Measurements from ENCODE around the gene GMCL1.

Gene GMCL1

DNA sequence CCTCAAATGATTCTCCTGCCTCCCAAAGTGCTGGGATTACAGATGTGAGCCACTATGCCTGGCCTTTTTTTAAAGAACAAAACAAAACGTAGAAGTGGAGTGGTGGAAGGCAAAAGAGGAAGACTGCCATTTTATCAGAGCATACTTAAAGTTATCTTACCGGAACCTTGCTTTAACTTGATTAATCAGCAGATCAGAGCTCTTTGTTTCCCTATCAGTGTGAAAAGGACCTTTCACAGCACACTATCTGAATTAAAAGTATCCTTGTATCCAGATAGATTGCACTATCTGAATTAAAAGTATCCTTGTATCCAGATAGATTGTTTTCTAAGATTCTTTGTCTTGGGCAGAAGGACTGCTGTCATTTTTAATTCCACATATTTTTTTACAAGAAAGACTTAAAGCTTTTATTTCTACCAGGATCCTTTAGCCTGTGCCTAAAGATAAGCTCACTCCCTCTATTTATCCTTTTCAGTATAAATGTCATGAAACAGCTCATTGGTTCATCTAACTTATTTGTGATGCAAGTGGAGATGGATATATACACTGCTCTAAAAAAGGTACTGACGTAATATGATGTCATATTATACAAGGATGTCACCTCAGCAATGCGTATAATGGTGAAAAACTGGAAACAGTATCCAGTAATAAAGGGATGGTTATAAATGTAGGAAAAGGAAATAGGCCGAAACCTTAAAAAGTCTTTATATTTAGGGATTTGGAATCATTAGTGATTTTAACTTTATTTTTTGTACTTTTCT, 17.8 kb downstream of the GMCL1 start:
- no peaks in the 10 kb centered on the region for H3K79me2 ChIP-seq (ENCODE audit: control insufficient read depth, low read length)
- no peaks in the 10 kb centered on the region for H3K27me3 ChIP-seq (ENCODE audit: control insufficient read depth, low read length)
- no peaks in the 10 kb centered on the region for H3K9me2 ChIP-seq (replicated peaks; ENCODE audit: control insufficient read depth, low read length)
- H3K4me3 ChIP-seq (ENCODE audit: low read length) = no peak overlapping the region
- H3K4me2 ChIP-seq (ENCODE audit: low read length) = no peak overlapping the region
- H3K4me1 ChIP-seq (ENCODE audit: control insufficient read depth, low read length) = no peaks in the 10 kb centered on the region
- no peak for TF ChIP-seq EZH2phosphoT487 (IDR thresholded peaks at IDR 0.05; ENCODE audit: borderline replicate concordance, low read length)
- TF ChIP-seq, protein P1, sequence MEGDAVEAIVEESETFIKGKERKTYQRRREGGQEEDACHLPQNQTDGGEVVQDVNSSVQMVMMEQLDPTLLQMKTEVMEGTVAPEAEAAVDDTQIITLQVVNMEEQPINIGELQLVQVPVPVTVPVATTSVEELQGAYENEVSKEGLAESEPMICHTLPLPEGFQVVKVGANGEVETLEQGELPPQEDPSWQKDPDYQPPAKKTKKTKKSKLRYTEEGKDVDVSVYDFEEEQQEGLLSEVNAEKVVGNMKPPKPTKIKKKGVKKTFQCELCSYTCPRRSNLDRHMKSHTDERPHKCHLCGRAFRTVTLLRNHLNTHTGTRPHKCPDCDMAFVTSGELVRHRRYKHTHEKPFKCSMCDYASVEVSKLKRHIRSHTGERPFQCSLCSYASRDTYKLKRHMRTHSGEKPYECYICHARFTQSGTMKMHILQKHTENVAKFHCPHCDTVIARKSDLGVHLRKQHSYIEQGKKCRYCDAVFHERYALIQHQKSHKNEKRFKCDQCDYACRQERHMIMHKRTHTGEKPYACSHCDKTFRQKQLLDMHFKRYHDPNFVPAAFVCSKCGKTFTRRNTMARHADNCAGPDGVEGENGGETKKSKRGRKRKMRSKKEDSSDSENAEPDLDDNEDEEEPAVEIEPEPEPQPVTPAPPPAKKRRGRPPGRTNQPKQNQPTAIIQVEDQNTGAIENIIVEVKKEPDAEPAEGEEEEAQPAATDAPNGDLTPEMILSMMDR (IDR thresholded peaks at IDR 0.05; ENCODE audit: low read depth, low read length, poor library complexity, severe bottlenecking) = no peak
- peaks cover 60% of the 10 kb centered on the region for H3K36me3 ChIP-seq (ENCODE audit: control insufficient read depth, low read length)
- H4K20me1 ChIP-seq (ENCODE audit: control insufficient read depth, insufficient read depth, low read depth, low read length) = no peaks in the 10 kb centered on the region
- H3K27ac ChIP-seq (ENCODE audit: low read depth, low read length) = no peak overlapping the region
- no peaks in the 10 kb centered on the region for H3F3A ChIP-seq (ENCODE audit: control insufficient read depth, insufficient read depth)
- no peaks in the 10 kb centered on the region for H3K9me3 ChIP-seq (ENCODE audit: control insufficient read depth, insufficient read depth, low read length)

DNA sequence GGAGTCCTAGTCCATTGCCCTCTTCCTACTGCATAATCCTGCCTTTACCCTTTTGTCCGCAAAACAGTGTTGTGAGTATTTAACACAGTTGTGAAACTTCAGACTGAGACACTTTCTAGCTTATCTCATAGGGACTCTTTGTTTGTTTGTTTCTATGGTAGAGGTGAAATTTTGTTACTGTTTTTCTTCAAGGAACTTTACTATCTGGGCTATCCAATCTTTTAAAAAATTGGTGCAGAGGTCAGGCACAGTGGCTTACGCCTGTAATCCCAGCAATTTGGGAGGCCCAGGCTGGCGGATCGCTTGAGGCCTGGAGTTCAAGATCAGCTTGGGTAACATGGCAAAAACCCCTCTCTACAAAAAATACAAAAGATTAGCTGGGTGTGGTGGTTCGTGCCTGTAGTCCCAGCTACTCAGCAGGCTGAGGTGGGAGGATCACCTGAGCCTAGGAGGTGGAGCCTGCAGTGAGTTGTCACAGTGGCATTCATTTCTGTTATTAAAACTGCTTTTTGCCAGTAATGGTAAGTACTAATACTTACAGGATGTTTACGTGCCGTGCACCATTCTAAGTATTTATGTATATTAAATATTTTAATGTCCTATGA, 18.8 kb downstream of the GMCL1 start:
- Histone ChIP-seq H3K27me3 (ENCODE audit: control insufficient read depth, low read length) (no peaks in the 10 kb centered on the region), H4K20me1 (ENCODE audit: control insufficient read depth, insufficient read depth, low read depth, low read length) (no peaks in the 10 kb centered on the region), H3K36me3 (ENCODE audit: control insufficient read depth, low read length) (peaks cover 62% of the 10 kb centered on the region), H3K4me3 (ENCODE audit: low read length) (no peak overlapping the region), H3K9me3 (ENCODE audit: control insufficient read depth, insufficient read depth, low read length) (no peaks in the 10 kb centered on the region), H3K9me2 (replicated peaks; ENCODE audit: control insufficient read depth, low read length) (no peaks in the 10 kb centered on the region), H3K79me2 (ENCODE audit: control insufficient read depth, low read length) (no peaks in the 10 kb centered on the region), H3K27ac (ENCODE audit: low read depth, low read length) (no peak overlapping the region), H3K4me2 (ENCODE audit: low read length) (no peak overlapping the region), H3K4me1 (ENCODE audit: control insufficient read depth, low read length) (no peaks in the 10 kb centered on the region), H3F3A (ENCODE audit: control insufficient read depth, insufficient read depth) (no peaks in the 10 kb centered on the region)
- TF ChIP-seq, protein P1 (IDR thresholded peaks at IDR 0.05; ENCODE audit: low read depth, low read length, poor library complexity, severe bottlenecking) = no peak
- no peak for TF ChIP-seq EZH2phosphoT487 (IDR thresholded peaks at IDR 0.05; ENCODE audit: borderline replicate concordance, low read length)

DNA sequence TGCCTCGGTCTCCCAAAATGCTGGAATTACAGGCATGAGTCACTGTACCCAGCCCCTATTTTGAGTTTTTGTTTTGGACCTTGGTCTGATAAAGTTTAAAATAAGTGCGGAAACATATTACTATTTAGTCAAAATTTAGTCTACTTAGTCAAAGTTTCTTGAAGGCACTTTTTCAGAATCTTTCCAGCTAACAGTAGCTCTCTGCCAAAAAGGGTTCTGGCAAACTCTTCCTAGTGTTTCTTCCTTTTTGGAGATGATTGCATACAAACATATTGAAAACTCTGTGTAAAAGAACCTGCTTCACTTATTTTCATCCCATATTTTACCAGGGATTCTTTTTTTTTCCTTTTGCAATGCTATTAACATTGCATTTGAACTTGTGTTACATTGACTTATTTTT, 28.8 kb downstream of the GMCL1 start:
- Histone ChIP-seq H3K4me1 (ENCODE audit: control insufficient read depth, low read length) (no peaks in the 10 kb centered on the region), H4K20me1 (ENCODE audit: control insufficient read depth, insufficient read depth, low read depth, low read length) (no peaks in the 10 kb centered on the region), H3F3A (ENCODE audit: control insufficient read depth, insufficient read depth) (peaks cover 3% of the 10 kb centered on the region; the same call in 1 of the 2 replicates), H3K4me2 (ENCODE audit: low read length) (no peak overlapping the region), H3K27ac (ENCODE audit: low read depth, low read length) (no peak overlapping the region), H3K27me3 (ENCODE audit: control insufficient read depth, low read length) (no peaks in the 10 kb centered on the region), H3K79me2 (ENCODE audit: control insufficient read depth, low read length) (no peaks in the 10 kb centered on the region), H3K4me3 (ENCODE audit: low read length) (no peak overlapping the region), H3K36me3 (ENCODE audit: control insufficient read depth, low read length) (peaks cover 25% of the 10 kb centered on the region), H3K9me2 (replicated peaks; ENCODE audit: control insufficient read depth, low read length) (no peaks in the 10 kb centered on the region), H3K9me3 (ENCODE audit: control insufficient read depth, insufficient read depth, low read length) (no peaks in the 10 kb centered on the region)
- TF ChIP-seq, protein P1 (IDR thresholded peaks at IDR 0.05; ENCODE audit: low read depth, low read length, poor library complexity, severe bottlenecking) = no peak
- TF ChIP-seq EZH2phosphoT487 (IDR thresholded peaks at IDR 0.05; ENCODE audit: borderline replicate concordance, low read length) = no peak

Data from DOHH2 (cell line).